Inferior parietal cortex (tissue), 1 donor: ENCODE measurements around the gene ZBTB7C.
A peak's percentile ranks its signal among the peaks of the same experiment; 100 is the strongest.

ENCODE experiments used
- DNase-seq: peaks from one replicate; pipeline ENCODE4 v3.0.0-alpha.2; 2016; ENCODE audit errors: extremely low spot score

ZBTB7C gene

DNA sequence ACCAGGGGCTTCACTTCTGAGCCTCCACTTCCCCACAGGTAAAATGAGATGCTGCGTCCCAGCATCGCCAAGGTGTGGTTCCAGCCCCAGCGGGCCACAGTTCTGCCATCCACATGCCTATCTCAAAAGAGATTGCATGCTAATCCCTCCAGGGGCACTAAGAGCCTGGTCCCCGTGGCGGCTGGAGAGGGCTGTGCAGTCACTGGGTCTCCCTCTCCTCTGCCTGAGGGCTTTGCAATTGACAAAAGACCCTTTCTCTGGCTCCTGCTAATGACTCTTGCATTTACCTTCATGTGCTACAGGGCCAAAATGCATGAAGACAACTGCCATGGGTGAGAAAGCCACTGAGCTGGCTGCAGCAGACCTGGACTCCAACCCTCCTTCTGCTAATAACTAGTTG, 18.5 kb downstream of the ZBTB7C start:
- no peak for DNase-seq

GRCh38 chr18:48388478-48388877, 20.7 kb downstream of the ZBTB7C start:
- DNase-seq, result no peak

GRCh38 chr18:48387300-48387699, 21.9 kb downstream of the ZBTB7C start:
- no peak for DNase-seq

- no peak for DNase-seq
Observed at GRCh38 chr18:48385596-48385995, 23.6 kb downstream of the ZBTB7C start.

- DNase-seq, result no peak
Observed at GRCh38 chr18:48376934-48377333, 32.2 kb downstream of the ZBTB7C start.

GRCh38 chr18:48376406-48376805, 32.8 kb downstream of the ZBTB7C start:
- no peak for DNase-seq

- DNase-seq, result peak; percentile 11
Observed at GRCh38 chr18:48375150-48375800, 33.9 kb downstream of the ZBTB7C start.

DNA sequence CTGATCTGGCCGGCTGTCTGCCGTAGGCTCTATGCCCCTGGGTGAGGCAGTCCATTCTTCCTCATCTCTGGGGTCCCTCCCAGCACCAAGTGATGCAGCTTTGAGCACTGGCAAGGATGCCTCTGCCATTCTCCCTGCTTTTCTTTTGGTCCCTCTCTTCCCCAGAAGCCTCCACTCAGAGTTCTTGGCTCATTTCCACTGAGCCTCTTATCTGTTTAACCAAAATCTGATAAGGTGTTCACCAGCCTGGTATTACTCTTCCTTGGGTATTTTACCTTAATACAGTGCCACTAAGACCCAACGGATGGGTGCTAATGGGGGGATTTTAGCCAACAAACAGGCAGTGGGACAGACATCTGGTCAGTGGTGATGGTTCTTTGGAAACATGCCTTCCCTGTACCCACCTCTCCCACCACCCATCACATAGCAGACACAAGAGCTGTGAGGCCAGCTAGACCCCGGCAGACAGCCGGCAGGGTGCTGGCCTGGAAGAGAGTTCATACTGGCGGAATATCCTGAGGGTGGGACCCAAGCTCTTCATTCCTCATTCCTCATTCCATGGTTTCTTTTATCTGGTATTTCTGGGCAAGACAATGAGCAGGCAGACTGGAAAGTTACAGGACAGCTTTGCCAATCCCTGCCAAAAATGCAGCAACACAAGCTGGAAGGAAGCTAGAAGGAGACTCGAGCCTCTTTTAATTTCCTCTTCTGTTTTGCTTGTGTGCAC, 34.6 kb downstream of the ZBTB7C start:
- DNase-seq, result no peak

GRCh38 chr18:48371854-48372602, 37.2 kb downstream of the ZBTB7C start:
- no peak for DNase-seq

DNA sequence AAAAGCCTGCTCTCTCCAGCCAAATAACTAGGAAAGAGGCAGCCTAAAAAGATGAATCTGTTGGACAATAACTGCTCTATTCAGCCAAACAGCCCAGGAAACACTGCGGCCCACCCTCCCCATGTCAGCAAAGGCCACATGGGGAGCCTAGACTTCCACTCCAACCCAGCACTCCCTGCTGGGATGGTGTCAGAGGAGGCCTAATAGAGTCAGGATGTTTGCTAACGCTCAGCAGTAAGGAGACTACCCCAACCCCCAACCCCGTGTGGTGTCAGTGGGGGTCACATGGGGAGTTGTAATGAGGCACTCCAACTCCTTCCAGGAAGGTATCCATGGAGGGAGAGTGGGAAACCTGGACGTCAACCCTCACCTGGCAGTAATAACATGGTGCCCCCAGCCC, 41.6 kb downstream of the ZBTB7C start:
- DNase-seq, result no peak

DNA sequence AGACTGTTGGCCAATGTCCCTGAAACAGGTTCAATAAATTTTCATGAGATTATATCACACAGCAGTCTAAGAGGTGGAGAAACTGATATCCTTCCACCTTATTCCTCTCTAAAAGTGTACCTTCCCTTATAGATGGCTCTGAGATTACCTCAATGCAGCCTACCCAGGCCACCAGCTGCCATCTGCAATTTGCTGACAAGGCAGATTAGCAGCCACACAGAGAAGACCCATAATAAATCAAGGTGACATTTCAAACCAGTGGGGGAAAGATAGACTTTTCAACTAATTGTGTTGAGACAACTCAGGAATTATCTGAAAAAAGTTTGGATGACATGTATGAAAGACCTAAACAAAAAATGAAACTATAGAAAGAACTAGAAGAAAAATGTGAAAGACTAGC, 43.2 kb downstream of the ZBTB7C start:
- DNase-seq, result no peak

- no peak for DNase-seq
Observed at GRCh38 chr18:48364146-48364545, 45.0 kb downstream of the ZBTB7C start.

GRCh38 chr18:48363175-48363574, 46.0 kb downstream of the ZBTB7C start:
- DNase-seq, result no peak

DNA sequence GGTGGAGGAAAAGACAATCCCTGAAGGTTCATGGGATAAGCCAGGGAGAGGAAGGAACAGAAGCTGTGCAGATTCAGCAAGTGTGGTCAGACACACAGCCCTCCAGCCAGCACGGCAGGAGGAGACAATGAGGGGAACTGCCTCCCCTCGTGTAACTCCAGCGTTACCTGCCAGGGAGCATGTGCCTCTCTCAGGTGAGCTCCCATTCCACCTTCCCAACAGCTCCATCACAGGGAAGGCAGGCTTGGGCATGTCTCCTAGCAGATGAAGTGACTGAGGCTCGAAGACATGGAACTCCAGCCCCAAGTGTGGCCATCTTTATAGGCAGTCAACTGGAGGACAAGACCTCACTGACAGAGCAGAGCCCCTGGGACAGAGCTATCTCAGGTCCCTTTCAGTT, 47.4 kb downstream of the ZBTB7C start:
- DNase-seq, result no peak

GRCh38 chr18:48360376-48361021, 48.7 kb downstream of the ZBTB7C start:
- DNase-seq, result no peak

DNA sequence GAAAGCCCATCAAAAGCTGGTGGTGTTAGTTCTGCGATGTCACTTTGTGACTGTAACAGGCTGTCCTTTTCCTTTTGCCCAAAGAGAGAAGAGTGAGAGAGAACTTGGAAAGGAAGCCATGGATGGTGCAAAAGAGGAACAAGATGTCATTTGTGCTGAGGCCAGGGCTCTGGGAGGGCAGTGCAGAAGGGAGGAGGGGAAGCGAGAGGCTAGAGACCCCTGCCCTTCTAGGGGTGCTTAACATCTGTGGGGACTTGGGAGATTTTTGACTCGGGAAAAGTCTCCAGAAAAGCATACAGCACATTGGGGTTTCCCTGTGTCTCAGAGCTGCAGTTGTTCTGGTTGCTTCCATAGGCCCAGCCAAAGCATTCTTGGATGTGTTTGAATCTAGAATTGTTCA, 49.6 kb downstream of the ZBTB7C start:
- no peak for DNase-seq

- DNase-seq, result no peak
Observed at GRCh38 chr18:48358868-48359267, 50.3 kb downstream of the ZBTB7C start.

DNA sequence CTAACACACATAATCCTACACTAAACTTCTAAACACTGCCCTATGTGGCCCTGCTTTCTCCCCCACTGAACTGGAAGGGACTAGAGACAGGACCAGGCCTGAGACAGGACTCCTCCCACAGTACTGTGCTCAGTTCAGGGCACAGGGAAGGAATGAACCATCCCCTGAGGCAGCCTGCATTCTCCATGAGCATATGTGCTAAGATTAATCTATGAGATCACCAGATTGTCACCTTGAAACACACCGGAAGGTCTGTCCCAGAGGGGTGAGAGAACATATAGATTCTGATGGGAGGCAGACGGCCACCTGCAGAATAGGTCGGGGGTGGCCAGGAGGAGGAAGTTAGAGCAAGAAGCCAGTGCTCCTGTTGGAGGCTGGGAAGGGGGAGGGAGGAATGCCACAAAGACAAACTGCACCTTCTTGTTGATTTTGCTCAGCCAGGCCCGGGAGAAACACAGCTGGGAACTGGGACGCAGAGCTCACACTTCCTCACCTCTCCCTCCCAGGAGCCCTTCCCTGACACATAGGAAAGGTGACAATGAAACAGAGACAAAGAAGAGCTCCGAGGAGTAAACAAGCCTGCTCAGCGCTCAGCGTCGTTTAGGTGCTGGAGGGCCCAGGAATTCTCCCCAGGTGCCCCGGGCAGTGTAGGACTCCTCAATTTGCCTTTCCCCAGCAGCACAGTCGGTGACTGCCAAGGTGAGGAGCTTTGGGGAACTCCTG, 52.1 kb downstream of the ZBTB7C start:
- no peak for DNase-seq

DNA sequence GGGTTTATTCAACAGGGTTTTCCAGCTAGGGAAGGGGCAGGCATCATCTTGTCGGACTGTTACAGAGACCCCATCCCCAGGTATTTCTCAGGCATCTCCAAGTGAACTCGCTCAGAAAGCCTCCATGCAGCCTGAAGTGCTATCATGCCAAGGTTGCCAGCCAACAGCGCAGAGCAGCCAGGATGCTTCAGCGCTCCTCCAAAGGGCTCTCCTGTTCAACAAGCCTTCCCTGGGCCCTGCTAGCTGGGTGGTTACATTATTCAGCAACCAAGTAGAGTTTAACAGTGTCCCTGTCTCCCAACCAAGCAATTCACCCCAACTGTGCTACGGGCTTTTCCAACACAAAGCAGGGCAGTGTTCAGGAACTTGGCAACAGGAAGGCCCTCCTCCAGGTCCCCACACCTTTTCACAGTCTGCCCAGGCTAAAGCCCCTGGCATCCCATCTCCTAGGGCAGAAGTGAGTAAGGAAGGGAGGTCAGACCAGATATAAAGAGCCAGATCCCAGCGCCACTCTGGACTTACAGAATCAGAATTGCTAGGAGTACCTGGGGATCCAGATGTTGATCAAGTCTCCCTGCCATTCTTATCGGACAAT, 52.9 kb downstream of the ZBTB7C start:
- DNase-seq, result no peak

- no peak for DNase-seq
Observed at GRCh38 chr18:48355276-48356115, 53.7 kb downstream of the ZBTB7C start.
